GM12878 (cell line): ENCODE measurements around the gene CIAPIN1.

Source experiments
- CEBPB ChIP-seq, 2 experiments: fragments of 150-350 bp in 1 of 2; IDR thresholded peaks; 2 replicates each; pipeline ENCODE4 v1.6.1; 2012 to 2014; ENCODE audit warnings: low read depth in 2 of 2, low read length in 2 of 2, borderline replicate concordance in 1 of 2, inconsistent platforms in 1 of 2
- TAF1 ChIP-seq: IDR thresholded peaks from 2 replicates; pipeline ENCODE4 v1.6.1; 2011; ENCODE audit warnings: mild to moderate bottlenecking, low read depth, low read length, borderline replicate concordance
- TCF3 ChIP-seq: IDR thresholded peaks from 2 replicates; pipeline ENCODE4 v1.6.1; 2012; ENCODE audit warnings: low read depth, mild to moderate bottlenecking, low read length, borderline replicate concordance; ENCODE audit not compliant: insufficient read depth
- YY1 ChIP-seq: IDR thresholded peaks from 2 replicates; pipeline ENCODE4 v1.6.1; 2011; ENCODE audit warnings: low read depth, mild to moderate bottlenecking, low read length

- TF ChIP-seq TCF3, result no peak
- no peak for TF ChIP-seq TAF1
- no peak for TF ChIP-seq YY1
- TF ChIP-seq CEBPB (IDR thresholded peaks at IDR 0.05; ENCODE audit: borderline replicate concordance in 1 of 2, low read depth in 2 of 2, low read length in 2 of 2), result no peak
These were observed 19.9 kb downstream of the CIAPIN1 start for GRCh38 chr16:57427307-57427706.
